Right lobe of liver (tissue), 6 donors: ENCODE results near the gene RGS12. TPM values are rescaled to one million over a fixed set of nuclear protein-coding genes. Genes with fewer than 3 reads are reported as not detected.
A peak's percentile ranks its signal among the peaks of the same experiment; 100 is the strongest.

Experiments
- ATAC-seq, 4 donors: fragments of 200-7000 bp; cut with Tn5 transposase; one replicate each; pipeline ENCODE4 v1.9.1; 2020; ENCODE audit warnings: mild to moderate bottlenecking in 4 of 4, moderate library complexity in 4 of 4
- DNase-seq, 3 donors: peaks; one replicate each; pipeline ENCODE4 v3.0.0-alpha.2; 2020
- H3K27ac ChIP-seq, 3 donors: fragments of 200-600 bp; one replicate each; pipeline ENCODE4 v1.8.0; 2022
- H3K27me3 ChIP-seq, 2 donors: fragments of 200-600 bp; one replicate each; pipeline ENCODE4 v1.8.0; 2022
- H3K36me3 ChIP-seq, 4 donors: fragments of 200-600 bp; sonication (generic) in 1 of 4; one replicate each; pipeline versions ENCODE4 v1.5.1 to v1.8.0; 2017 to 2022; ENCODE audit warnings: control low read depth in 1 of 4
- H3K4me1 ChIP-seq, 4 donors: fragments of 200-600 bp; sonication (generic) in 1 of 4; one replicate each; pipeline versions ENCODE4 v1.5.1 to v1.8.0; 2017 to 2022; ENCODE audit warnings: control low read depth in 1 of 4
- H3K4me3 ChIP-seq, 3 donors: fragments of 200-600 bp; one replicate each; pipeline ENCODE4 v1.8.0; 2022
- H3K9me3 ChIP-seq, 4 donors: fragments of 200-600 bp; sonication (generic) in 1 of 4; one replicate each; pipeline versions ENCODE4 v1.5.1 to v1.8.0; 2017 to 2022; ENCODE audit warnings: control low read depth in 1 of 4
- POLR2A ChIP-seq: fragments of 450-650 bp; IDR thresholded peaks from one replicate; pipeline ENCODE4 v1.6.1; 2017; ENCODE audit warnings: antibody characterized with exemption, mild to moderate bottlenecking
- WGBS: methylation state at CpG from one replicate; pipeline ENCODE4 v1.1.6; 2018; ENCODE audit warnings: low coverage, low lambda C conversion rate; ENCODE audit not compliant: insufficient coverage; ENCODE audit errors: missing lambda C conversion rate; 5-methylcytosine and 5-hydroxymethylcytosine counted together
- intact Hi-C, 2 donors: fragments of 100-400 bp; cut with DNase I; formaldehyde crosslinking; loops; one replicate each; pipeline versions ENCODE4 v1.11.2 to v1.14.1; 2022
- total RNA-seq, 6 experiments: library from RNA; depleted of rRNA in 2 of 6; stranded (reverse); fragments of >200 nt in 2 of 6; fragmentation: NEBNext Ultra II Directional in 3 of 6; extraction: Animal tissue kit (Norgen Biotek cat#: 25700) in 3 of 6; gene quantifications; one replicate each; pipeline versions ENCODE4 v1.1.0 to v1.2.4, GENCODE V29; 2016 to 2023
- TF ChIP-seq, protein P1 (sequence below), 4 donors: fragments of 200-600 bp in 3 of 4; fragments of 450-650 bp in 1 of 4; IDR thresholded peaks; one replicate each; pipeline versions ENCODE4 v1.5.1 to v1.8.0; 2016 to 2022; ENCODE audit warnings: antibody characterized with exemption in 4 of 4, mild to moderate bottlenecking in 2 of 4
- donor health status: DM: no; HTN: yes; CAD: no.
- donor health status: DM: no; HTN: no; CAD: no.
- donor health status: DM: no; HTN: no; CAD: no.
- donor health status: DM: no; HTN: yes; CAD: no.
- donor health status: DM: no; HTN: yes; CAD: no.

Gene RGS12
- total RNA-seq, 6 experiments from 2014 or later = 15.0 to 29.6 (median 22.1) TPM

DNA sequence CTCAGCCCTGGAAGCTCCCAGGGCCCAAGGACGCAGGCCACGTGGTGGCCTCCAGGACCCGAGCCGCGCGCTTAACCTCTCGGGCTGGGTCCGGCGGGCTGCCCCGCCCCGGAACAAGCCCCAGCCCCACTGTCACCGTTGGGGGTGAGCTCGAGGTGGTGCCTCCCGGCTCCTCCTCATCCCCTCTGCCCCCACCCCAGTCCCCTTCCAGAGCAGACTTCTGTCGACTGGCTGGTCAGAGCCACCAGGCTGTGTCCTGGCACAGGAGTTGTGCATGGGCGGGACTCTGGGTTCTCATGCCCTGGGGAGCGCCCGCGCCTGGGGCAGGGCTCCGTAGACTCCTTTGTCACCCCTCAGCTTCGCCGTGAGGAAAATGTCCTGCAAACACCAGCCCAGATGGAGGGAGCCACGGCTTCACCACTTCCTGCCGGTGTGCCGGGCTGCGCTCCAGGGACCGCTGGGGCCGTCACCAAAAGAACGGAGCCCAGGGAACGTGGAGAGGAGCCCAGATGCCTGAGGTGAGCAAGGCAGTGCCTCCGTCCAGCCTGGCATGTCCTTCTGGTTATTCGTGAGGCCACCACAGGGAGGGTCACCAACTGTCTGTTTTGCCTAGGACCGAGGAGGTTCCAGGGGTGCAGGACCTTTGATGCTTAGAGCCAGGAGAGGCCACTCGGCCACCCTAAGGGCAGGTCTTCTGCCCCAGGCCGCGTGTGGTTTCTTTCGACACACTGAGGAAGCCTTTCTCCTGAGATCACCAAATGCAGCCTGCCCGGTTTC is 7.1 kb upstream of the RGS12 start:
- no peak overlapping the region for H3K27ac ChIP-seq
- 54% methylated on average over 5 of the region's 38 CpGs for WGBS
- no peaks in the 10 kb centered on the region for H3K4me1 ChIP-seq
- no peak overlapping the region for H3K4me3 ChIP-seq
- H3K27me3 ChIP-seq = no peaks in the 10 kb centered on the region
- no peaks in the 10 kb centered on the region for H3K9me3 ChIP-seq
- ATAC-seq (peak; percentile 33 to 73 (median 42)), DNase-seq (peak in 1 of 3 donors; percentile 50)
- H3K36me3 ChIP-seq = no peaks in the 10 kb centered on the region
- no peak for TF ChIP-seq POLR2A
- TF ChIP-seq, protein P1, sequence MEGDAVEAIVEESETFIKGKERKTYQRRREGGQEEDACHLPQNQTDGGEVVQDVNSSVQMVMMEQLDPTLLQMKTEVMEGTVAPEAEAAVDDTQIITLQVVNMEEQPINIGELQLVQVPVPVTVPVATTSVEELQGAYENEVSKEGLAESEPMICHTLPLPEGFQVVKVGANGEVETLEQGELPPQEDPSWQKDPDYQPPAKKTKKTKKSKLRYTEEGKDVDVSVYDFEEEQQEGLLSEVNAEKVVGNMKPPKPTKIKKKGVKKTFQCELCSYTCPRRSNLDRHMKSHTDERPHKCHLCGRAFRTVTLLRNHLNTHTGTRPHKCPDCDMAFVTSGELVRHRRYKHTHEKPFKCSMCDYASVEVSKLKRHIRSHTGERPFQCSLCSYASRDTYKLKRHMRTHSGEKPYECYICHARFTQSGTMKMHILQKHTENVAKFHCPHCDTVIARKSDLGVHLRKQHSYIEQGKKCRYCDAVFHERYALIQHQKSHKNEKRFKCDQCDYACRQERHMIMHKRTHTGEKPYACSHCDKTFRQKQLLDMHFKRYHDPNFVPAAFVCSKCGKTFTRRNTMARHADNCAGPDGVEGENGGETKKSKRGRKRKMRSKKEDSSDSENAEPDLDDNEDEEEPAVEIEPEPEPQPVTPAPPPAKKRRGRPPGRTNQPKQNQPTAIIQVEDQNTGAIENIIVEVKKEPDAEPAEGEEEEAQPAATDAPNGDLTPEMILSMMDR (IDR thresholded peaks at IDR 0.05) = no peak
- intact Hi-C loops = no loop called here

DNA sequence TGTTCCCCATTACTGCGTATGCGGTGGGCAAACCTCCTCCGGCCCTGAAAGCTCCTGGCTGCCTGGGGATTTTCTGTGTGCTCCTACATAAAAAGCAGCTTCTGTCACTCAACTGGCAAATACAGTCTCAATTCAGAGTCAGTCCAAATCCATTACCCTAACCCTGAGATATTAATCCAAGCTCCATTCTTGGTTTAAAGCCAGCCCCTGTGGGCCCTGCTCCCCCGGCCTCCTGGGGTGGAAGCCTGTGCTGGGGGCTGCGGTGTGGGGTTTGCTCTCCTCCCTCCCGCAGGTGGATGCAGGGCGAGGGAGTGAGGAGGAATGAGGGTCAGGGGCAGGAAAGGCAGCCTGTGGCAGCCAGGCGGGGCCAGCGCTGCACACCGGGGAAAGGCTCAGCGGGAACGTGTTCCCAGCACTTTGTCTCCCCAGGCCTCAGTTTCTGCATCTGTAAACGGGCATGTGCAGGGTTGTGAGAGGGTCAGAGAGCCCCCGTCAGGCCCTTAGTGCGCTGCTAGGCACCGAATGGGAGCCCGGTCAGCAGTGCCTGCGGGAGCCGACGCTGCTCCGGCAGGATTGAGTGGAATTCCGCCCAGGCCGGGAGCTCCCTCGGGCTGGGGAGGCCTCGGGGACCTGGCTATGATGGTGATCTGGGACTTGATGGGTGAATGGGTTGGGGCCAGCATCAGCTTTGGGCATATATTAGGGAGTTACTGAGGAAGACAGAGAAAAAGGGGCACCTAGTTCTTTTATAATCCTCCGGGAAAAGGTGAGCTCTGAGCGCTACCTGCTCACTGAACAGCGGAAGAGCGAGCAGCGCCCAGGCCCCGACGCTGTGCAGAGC is 6.3 kb upstream of the RGS12 start:
- no peaks in the 10 kb centered on the region for H3K27me3 ChIP-seq
- H3K9me3 ChIP-seq = no peaks in the 10 kb centered on the region
- H3K36me3 ChIP-seq = no peaks in the 10 kb centered on the region
- no peak overlapping the region for H3K4me3 ChIP-seq
- ATAC-seq = no peak
- intact Hi-C loops = no loop called here
- WGBS = 67% methylated on average over 9 of the region's 32 CpGs
- H3K27ac ChIP-seq = no peak overlapping the region
- TF ChIP-seq, protein P1 (IDR thresholded peaks at IDR 0.05) = no peak
- TF ChIP-seq POLR2A = no peak
- DNase-seq = peak in 2 of 3 donors; percentile 16 to 41
- H3K4me1 ChIP-seq = peaks cover 0 to 5% (median 2%) of the 10 kb centered on the region in 4 donors

DNA sequence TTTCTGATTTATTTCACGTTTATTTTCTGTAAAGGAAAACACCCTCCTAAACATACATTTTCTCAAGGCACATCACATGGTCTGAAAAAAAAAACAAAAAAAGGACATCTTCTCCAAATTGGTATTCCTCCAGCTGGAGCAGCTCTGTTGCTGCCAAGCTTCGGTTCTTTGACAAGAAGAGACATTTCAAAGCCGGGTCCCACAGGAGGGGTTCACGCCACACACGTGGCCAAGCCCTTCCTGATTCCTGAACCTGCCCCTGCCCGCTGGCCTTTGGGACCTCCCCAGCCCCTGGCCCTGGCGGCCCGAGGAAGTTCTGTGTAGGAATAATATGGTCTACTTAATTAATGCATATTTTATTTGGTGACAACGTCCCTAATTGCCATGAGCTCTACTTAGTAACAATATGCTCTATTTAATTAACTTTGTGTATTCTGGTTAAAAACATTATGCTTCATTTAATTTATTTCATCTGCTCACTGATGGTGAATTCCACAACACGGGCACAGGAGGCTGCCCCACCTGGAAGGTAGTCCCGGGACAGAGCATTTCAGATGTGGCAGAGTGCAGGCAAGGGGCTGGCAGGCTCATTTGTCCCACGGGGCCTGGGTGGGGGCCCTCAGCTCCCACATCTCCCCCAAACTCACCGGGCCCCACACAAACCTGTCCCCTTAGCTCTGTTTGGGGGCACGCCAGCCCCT is 5.4 kb upstream of the RGS12 start:
- H3K27me3 ChIP-seq = no peaks in the 10 kb centered on the region
- intact Hi-C loops = no loop called here
- TF ChIP-seq, protein P1 (IDR thresholded peaks at IDR 0.05) = no peak
- no peak for TF ChIP-seq POLR2A
- peak in 2 of 3 donors; percentile 18 to 32 for DNase-seq
- no peak overlapping the region for H3K27ac ChIP-seq
- WGBS = 48% methylated on average over 11 of the region's 14 CpGs
- no peak overlapping the region for H3K4me3 ChIP-seq
- no peak for ATAC-seq
- no peaks in the 10 kb centered on the region for H3K36me3 ChIP-seq
- H3K9me3 ChIP-seq = no peaks in the 10 kb centered on the region
- H3K4me1 ChIP-seq = peaks cover 0 to 6% (median 3%) of the 10 kb centered on the region in 4 donors

DNA sequence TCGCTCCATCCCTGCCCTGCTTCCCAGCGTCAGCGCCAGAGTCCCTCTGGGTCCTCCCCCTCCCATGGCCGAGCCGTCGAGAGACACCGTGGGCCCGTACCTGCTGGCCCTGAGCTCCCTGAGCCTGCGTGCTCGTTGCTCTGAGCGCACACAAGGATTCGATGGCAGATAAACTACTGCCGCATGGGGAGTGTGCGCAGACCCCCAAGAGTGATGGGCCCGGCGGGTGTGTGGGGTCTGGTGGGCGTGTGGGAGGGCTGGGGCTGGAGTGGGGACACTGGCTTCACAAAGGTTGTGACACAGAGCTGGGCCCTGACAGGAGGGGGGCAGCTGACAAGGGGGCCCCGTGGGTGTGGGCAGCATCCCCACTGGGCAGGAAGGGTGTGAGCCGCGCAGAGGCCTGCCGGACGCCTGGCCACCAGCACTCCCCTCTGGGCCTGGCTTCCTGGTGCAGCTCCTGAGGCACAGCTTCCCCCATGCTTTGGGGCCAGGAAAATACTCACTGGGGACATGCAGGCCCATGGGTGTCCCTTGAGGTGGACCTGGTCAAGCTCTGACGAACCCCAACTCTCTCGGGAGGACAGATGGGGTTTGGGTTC is 4.8 kb upstream of the RGS12 start:
- WGBS = no CpG with 5 or more reads among the region's 24 CpGs

More for the DNA sequence above, 4.8 kb upstream of the RGS12 start:
- ATAC-seq = no peak
- no peak for TF ChIP-seq POLR2A
- TF ChIP-seq, protein P1 (IDR thresholded peaks at IDR 0.05) = no peak
- Histone ChIP-seq H3K36me3 (no peaks in the 10 kb centered on the region), H3K27ac (no peak overlapping the region), H3K4me1 (peaks cover 0 to 6% (median 3%) of the 10 kb centered on the region in 4 donors), H3K4me3 (no peak overlapping the region), H3K9me3 (no peaks in the 10 kb centered on the region), H3K27me3 (no peaks in the 10 kb centered on the region)
- peak in 1 of 3 donors; percentile 52 for DNase-seq
- intact Hi-C loops = no loop called here
